A549 (cell line): Measurements from ENCODE around the gene HNRNPA0. TPM values are rescaled to one million over a fixed set of nuclear protein-coding genes. Genes with fewer than 3 reads are reported as not detected.

Experiments used
- ATAC-seq, 2 experiments: fragments of 200-7000 bp in 1 of 2; fragments of >200 bp in 1 of 2; cut with Nextera tagmentation in 1 of 2; cut with Tn5 transposase in 1 of 2; 3 replicates each; pipeline versions ENCODE4 v1.8.0 to v1.9.1; 2018 to 2020; ENCODE audit warnings: mild to moderate bottlenecking in 1 of 2, moderate library complexity in 1 of 2
- CTCF ChIA-PET: fragments of 300-600 bp; sonication (Branson Sonifier 250); formaldehyde crosslinking; extraction: SDS; loops from one replicate; lab custom pipeline; 2021; ENCODE audit warnings: antibody characterized with exemption, inconsistent platforms; lab: Yijun Ruan, JAX
- POLR2A ChIA-PET: fragments of 350-600 bp; formaldehyde crosslinking; extraction: SDS; loops from one replicate; lab custom pipeline; 2021; ENCODE audit warnings: antibody characterized with exemption, inconsistent platforms; lab: Yijun Ruan, JAX
- DNase-seq, 2 experiments: peaks; one replicate each; pipeline versions ENCODE4 v3.0.0 to v3.0.0-alpha.2; 2011 to 2016; ENCODE audit warnings: low read depth in 1 of 2, low spot score in 1 of 2
- FAIRE-seq: peaks from 2 replicates; lab custom pipeline; 2011; peaks lifted over from hg19 to GRCh38; lab: Jason Lieb, UNC
- H3K27ac ChIP-seq, 2 experiments: fragments of >200 bp; sonication (Bioruptor Twin); formaldehyde crosslinking; 3 replicates each; pipeline ENCODE4 v1.5.1; 2016 to 2017
- H3K4me1 ChIP-seq: fragments of >200 bp; sonication (Bioruptor Twin); formaldehyde crosslinking; 3 replicates; pipeline ENCODE4 v1.6.1; 2016
- H3K4me2 ChIP-seq: fragments of >200 bp; sonication (Bioruptor Twin); formaldehyde crosslinking; 3 replicates; pipeline ENCODE4 v1.6.1; 2016
- H3K4me3 ChIP-seq: fragments of >200 bp; sonication (Bioruptor Twin); formaldehyde crosslinking; 3 replicates; pipeline ENCODE4 v1.5.1; 2016
- H3K9me3 ChIP-seq: fragments of >200 bp; sonication (Bioruptor Twin); formaldehyde crosslinking; 3 replicates; pipeline ENCODE4 v1.6.1; 2016
- ATOH8 ChIP-seq: fragments of 250-450 bp; sonication (Bioruptor Pico); IDR thresholded peaks from 2 replicates; pipeline ENCODE4 v1.5.0; 2020; ENCODE audit warnings: low read depth, mild to moderate bottlenecking, moderate library complexity
- CEBPB ChIP-seq, 2 experiments: fragments of >200 bp in 1 of 2; sonication (Bioruptor Twin) in 1 of 2; formaldehyde crosslinking in 1 of 2; IDR thresholded peaks; 2 replicates each; pipeline ENCODE4 v1.6.1; 2012 to 2016
- CHD2 ChIP-seq: fragments of 150-350 bp; IDR thresholded peaks from 2 replicates; pipeline ENCODE4 v1.6.1; 2014; ENCODE audit warnings: low read length; ENCODE audit not compliant: partially characterized antibody
- EHF ChIP-seq: fragments of 250-450 bp; sonication (Bioruptor Pico); IDR thresholded peaks from 2 replicates; pipeline ENCODE4 v1.5.0; 2020; ENCODE audit warnings: mild to moderate bottlenecking
- GATA3 ChIP-seq: IDR thresholded peaks from 2 replicates; pipeline ENCODE4 v1.6.1; 2012; ENCODE audit warnings: borderline replicate concordance
- HDAC2 ChIP-seq: fragments of 200-600 bp; sonication (generic); IDR thresholded peaks from 2 replicates; pipeline ENCODE4 v1.6.1; 2016
- HMGXB4 ChIP-seq: fragments of 250-450 bp; sonication (Bioruptor Pico); IDR thresholded peaks from 2 replicates; pipeline ENCODE4 v1.5.0; 2021; ENCODE audit warnings: mild to moderate bottlenecking, moderate library complexity, borderline replicate concordance
- JUNB ChIP-seq: fragments of >200 bp; sonication (Bioruptor Twin); formaldehyde crosslinking; IDR thresholded peaks from 2 replicates; pipeline ENCODE4 v1.6.1; 2016
- KDM1A ChIP-seq: fragments of 200-600 bp; sonication (generic); IDR thresholded peaks from 2 replicates; pipeline ENCODE4 v1.6.1; 2016; ENCODE audit warnings: low read depth, mild to moderate bottlenecking
- MAFK ChIP-seq: fragments of 450-650 bp; IDR thresholded peaks from 2 replicates; pipeline ENCODE4 v1.6.1; 2014; ENCODE audit not compliant: partially characterized antibody
- MYC ChIP-seq: IDR thresholded peaks from 2 replicates; pipeline ENCODE4 v1.6.1; 2012; ENCODE audit warnings: mild to moderate bottlenecking, inconsistent platforms, low read length, improper control_type of control experiment, borderline replicate concordance
- NPAS2 ChIP-seq: fragments of 250-450 bp; sonication (Bioruptor Pico); IDR thresholded peaks from 2 replicates; pipeline ENCODE4 v1.8.0; 2022; ENCODE audit warnings: mild to moderate bottlenecking, moderate library complexity, borderline replicate concordance
- NR3C1 ChIP-seq: fragments of >200 bp; sonication (Bioruptor Twin); formaldehyde crosslinking; IDR thresholded peaks from 3 replicates; pipeline ENCODE4 v1.6.1; 2017
- PHF8 ChIP-seq: fragments of 200-600 bp; sonication (generic); IDR thresholded peaks from 2 replicates; pipeline ENCODE4 v1.6.1; 2016; ENCODE audit warnings: low read depth, mild to moderate bottlenecking, antibody characterized with exemption, moderate library complexity, borderline replicate concordance
- POLR2A ChIP-seq: IDR thresholded peaks from 2 replicates; pipeline ENCODE4 v1.6.1; 2012; ENCODE audit warnings: mild to moderate bottlenecking, low read length
- RAD21 ChIP-seq, 2 experiments: fragments of >200 bp in 1 of 2; sonication (Bioruptor Twin) in 1 of 2; formaldehyde crosslinking in 1 of 2; IDR thresholded peaks in 1 of 2; conservative IDR thresholded peaks in 1 of 2; 2 replicates in 1 of 2; 3 replicates in 1 of 2; pipeline ENCODE4 v1.6.1; 2012 to 2018; ENCODE audit warnings: inconsistent platforms in 1 of 2
- RARB ChIP-seq: fragments of 250-450 bp; sonication (Bioruptor Pico); IDR thresholded peaks from 2 replicates; pipeline ENCODE4 v1.8.0; 2021; ENCODE audit warnings: mild to moderate bottlenecking, moderate library complexity
- RNF2 ChIP-seq: fragments of 200-600 bp; sonication (generic); IDR thresholded peaks from 2 replicates; pipeline ENCODE4 v1.6.1; 2016; ENCODE audit warnings: low read depth, mild to moderate bottlenecking, antibody characterized with exemption, moderate library complexity, borderline replicate concordance
- SMC3 ChIP-seq: fragments of >200 bp; sonication (Bioruptor Twin); formaldehyde crosslinking; IDR thresholded peaks from 3 replicates; pipeline ENCODE4 v1.6.1; 2018; ENCODE audit warnings: inconsistent platforms
- TP53 ChIP-seq: fragments of 250-450 bp; sonication (Bioruptor Pico); IDR thresholded peaks from 2 replicates; pipeline ENCODE4 v1.5.0; 2021; ENCODE audit warnings: mild to moderate bottlenecking, moderate library complexity
- USF2 ChIP-seq: fragments of 450-650 bp; IDR thresholded peaks from 2 replicates; pipeline ENCODE4 v1.6.1; 2014; ENCODE audit warnings: antibody characterized with exemption
- ZNF302 ChIP-seq: fragments of 250-450 bp; sonication (Bioruptor Pico); IDR thresholded peaks from 2 replicates; pipeline ENCODE4 v1.9.0; 2021; ENCODE audit warnings: inconsistent platforms, mild to moderate bottlenecking, moderate library complexity
- ZSCAN20 ChIP-seq: fragments of 250-450 bp; sonication (Bioruptor Pico); IDR thresholded peaks from 2 replicates; pipeline ENCODE4 v1.8.0; 2022; ENCODE audit warnings: mild to moderate bottlenecking, moderate library complexity
- WGBS: methylation state at CpG from one replicate; pipeline ENCODE4 v1.1.6; 2017; ENCODE audit errors: missing lambda C conversion rate; 5-methylcytosine and 5-hydroxymethylcytosine counted together
- polyA plus RNA-seq, 4 experiments: library from polyadenylated mRNA; depleted of rRNA in 3 of 4; stranded (reverse); fragments of >200 nt; fragmentation: RNase III in 1 of 4; extraction: RNeasy Plus Mini Kit Qiagen cat#74134 plus additional on column Dnase treatment in 1 of 4; gene quantifications; 2 replicates in 3 of 4; 3 replicates in 1 of 4; pipeline ENCODE4 v1.2.3, GENCODE V29; 2011 to 2017
- TF ChIP-seq, protein P1 (sequence below): IDR thresholded peaks from 2 replicates; pipeline ENCODE4 v1.6.1; 2012
- TF ChIP-seq, protein P2 (sequence below): fragments of >200 bp; sonication (Bioruptor Twin); formaldehyde crosslinking; IDR thresholded peaks from 2 replicates; pipeline ENCODE4 v1.6.1; 2016
- TF ChIP-seq, protein P3 (sequence below): IDR thresholded peaks from 2 replicates; pipeline ENCODE4 v1.6.1; 2012; ENCODE audit warnings: low read depth, borderline replicate concordance
- TF ChIP-seq, protein P4 (sequence below): fragments of 200-600 bp; sonication (generic); IDR thresholded peaks from 2 replicates; pipeline ENCODE4 v1.6.1; 2016; ENCODE audit warnings: antibody characterized with exemption, mild to moderate bottlenecking, moderate library complexity

The HNRNPA0 gene
- polyA plus RNA-seq, 2 of the 4 experiments (the other 2 are of a cell fraction) = 17.0 to 49.4 TPM

DNA sequence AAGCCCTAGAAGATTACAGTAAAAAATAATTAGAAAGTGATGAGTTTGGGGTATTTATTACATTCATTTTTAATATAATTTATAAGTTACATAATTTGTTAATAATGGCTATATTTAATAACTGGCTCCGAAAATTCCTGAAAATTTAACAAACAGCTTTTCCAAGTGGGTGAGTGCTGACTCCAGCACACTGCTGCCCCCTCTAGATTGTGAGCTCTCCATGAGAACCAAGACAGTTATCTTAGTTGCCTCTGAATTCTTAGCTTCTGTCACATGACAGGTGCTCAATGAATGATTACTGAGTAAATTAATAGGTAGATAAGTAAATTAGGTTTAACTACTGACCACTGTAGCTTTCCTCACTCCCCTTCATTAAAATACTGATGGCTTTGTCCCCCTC is 26.1 kb downstream of the HNRNPA0 start:
- Histone ChIP-seq H3K4me2 (no peak overlapping the region), H3K4me3 (no peak overlapping the region), H3K4me1 (no peaks in the 10 kb centered on the region), H3K27ac (no peak overlapping the region), H3K9me3 (0 out of 3 replicates have a peak, but pooled peaks cover 4% of the 10 kb centered on the region)
- ATAC-seq (no peak), FAIRE-seq (no peak), DNase-seq (no peak)
- CTCF ChIA-PET = interaction anchor here (0.9 to 2.0 kb wide), 4 partner anchors 14 to 69 kb away, joined by 3 to 7 read pairs (median 4); no protein-coding TSS in a partner anchor
- 44% methylated on average over 1 of the region's 1 CpG for WGBS
- POLR2A ChIA-PET = no interaction called here
- TF ChIP-seq RAD21 (conservative IDR thresholded peaks at IDR 0.05 in 1 of 2, IDR thresholded peaks at IDR 0.05 in 1 of 2) = peak in 1 of 2 experiments; percentile 14; a peak in 2 of 5 replicates
- TF ChIP-seq, protein P1, sequence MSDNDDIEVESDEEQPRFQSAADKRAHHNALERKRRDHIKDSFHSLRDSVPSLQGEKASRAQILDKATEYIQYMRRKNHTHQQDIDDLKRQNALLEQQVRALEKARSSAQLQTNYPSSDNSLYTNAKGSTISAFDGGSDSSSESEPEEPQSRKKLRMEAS = no peak

GRCh38 chr5:137727623-137728022 is 26.5 kb downstream of the HNRNPA0 start:
- no peak for ATAC-seq
- H3K27ac ChIP-seq = no peak overlapping the region
- TF ChIP-seq EHF (CRISPR knock-in tag) (no peak), JUNB (no peak), NR3C1 (no peak), POLR2A (no peak), HMGXB4 (CRISPR knock-in tag) (no peak), MAFK (no peak), GATA3 (no peak), MYC (no peak), HDAC2 (no peak), CHD2 (no peak), KDM1A (no peak), PHF8 (no peak), ZSCAN20 (CRISPR knock-in tag) (no peak), RAD21 (conservative IDR thresholded peaks at IDR 0.05 in 1 of 2, IDR thresholded peaks at IDR 0.05 in 1 of 2) (no peak), SMC3 (no peak), ZNF302 (CRISPR knock-in tag) (no peak)
- TF ChIP-seq, protein P2, sequence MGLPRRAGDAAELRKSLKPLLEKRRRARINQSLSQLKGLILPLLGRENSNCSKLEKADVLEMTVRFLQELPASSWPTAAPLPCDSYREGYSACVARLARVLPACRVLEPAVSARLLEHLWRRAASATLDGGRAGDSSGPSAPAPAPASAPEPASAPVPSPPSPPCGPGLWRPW = no peak
- TF ChIP-seq, all 56 proteins: peak for 0
- DNase-seq = no peak
- ChIA-PET POLR2A (no interaction called here), CTCF (interaction anchor here (0.9 to 2.0 kb wide), 4 partner anchors 14 to 68 kb away, joined by 3 to 7 read pairs (median 4); no protein-coding TSS in a partner anchor)
- H3K4me2 ChIP-seq = no peak overlapping the region
- WGBS = 27% methylated on average over 2 of the region's 2 CpGs
- H3K4me1 ChIP-seq = no peaks in the 10 kb centered on the region
- H3K9me3 ChIP-seq = 0 out of 3 replicates have a peak, but pooled peaks cover 6% of the 10 kb centered on the region
- H3K4me3 ChIP-seq = no peak overlapping the region
- FAIRE-seq = no peak

DNA sequence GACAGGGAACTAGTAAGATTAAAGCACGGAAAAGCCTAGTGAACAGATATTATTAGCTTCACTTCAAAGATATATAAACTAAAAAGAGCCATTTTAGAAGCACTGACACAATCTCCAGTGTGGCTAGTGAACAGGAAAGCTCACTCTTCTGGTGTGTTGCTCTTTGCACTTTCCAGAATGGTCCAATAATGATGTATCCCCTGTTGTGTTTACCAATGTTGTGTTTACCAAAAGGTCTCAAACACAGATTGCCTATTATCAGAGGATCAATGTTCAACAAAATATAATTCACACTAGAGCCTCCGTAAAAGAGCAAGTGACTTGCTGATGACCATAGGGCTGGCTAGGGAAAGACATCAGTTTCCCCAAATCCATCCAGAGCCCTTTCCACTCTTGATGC is 29.9 kb downstream of the HNRNPA0 start:
- POLR2A ChIA-PET = no interaction called here
- H3K4me2 ChIP-seq = no peak overlapping the region
- FAIRE-seq (no peak), DNase-seq (no peak), ATAC-seq (no peak)
- H3K4me1 ChIP-seq = no peaks in the 10 kb centered on the region
- H3K9me3 ChIP-seq = 0 out of 3 replicates have a peak, but pooled peaks cover 7% of the 10 kb centered on the region
- H3K27ac ChIP-seq = no peak overlapping the region
- no peak overlapping the region for H3K4me3 ChIP-seq
- whole genome bisulfite sequencing = 50% methylated on average over 2 of the region's 2 CpGs
- CTCF ChIA-PET = no interaction called here
- TF ChIP-seq ATOH8 = no peak
- TF ChIP-seq, protein P3, sequence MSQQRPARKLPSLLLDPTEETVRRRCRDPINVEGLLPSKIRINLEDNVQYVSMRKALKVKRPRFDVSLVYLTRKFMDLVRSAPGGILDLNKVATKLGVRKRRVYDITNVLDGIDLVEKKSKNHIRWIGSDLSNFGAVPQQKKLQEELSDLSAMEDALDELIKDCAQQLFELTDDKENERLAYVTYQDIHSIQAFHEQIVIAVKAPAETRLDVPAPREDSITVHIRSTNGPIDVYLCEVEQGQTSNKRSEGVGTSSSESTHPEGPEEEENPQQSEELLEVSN = no peak
- no peak for TF ChIP-seq TP53 (CRISPR knock-in tag)
- no peak for TF ChIP-seq CEBPB (IDR thresholded peaks at IDR 0.05)
- TF ChIP-seq NPAS2 (CRISPR knock-in tag) = no peak
- TF ChIP-seq, protein P4, sequence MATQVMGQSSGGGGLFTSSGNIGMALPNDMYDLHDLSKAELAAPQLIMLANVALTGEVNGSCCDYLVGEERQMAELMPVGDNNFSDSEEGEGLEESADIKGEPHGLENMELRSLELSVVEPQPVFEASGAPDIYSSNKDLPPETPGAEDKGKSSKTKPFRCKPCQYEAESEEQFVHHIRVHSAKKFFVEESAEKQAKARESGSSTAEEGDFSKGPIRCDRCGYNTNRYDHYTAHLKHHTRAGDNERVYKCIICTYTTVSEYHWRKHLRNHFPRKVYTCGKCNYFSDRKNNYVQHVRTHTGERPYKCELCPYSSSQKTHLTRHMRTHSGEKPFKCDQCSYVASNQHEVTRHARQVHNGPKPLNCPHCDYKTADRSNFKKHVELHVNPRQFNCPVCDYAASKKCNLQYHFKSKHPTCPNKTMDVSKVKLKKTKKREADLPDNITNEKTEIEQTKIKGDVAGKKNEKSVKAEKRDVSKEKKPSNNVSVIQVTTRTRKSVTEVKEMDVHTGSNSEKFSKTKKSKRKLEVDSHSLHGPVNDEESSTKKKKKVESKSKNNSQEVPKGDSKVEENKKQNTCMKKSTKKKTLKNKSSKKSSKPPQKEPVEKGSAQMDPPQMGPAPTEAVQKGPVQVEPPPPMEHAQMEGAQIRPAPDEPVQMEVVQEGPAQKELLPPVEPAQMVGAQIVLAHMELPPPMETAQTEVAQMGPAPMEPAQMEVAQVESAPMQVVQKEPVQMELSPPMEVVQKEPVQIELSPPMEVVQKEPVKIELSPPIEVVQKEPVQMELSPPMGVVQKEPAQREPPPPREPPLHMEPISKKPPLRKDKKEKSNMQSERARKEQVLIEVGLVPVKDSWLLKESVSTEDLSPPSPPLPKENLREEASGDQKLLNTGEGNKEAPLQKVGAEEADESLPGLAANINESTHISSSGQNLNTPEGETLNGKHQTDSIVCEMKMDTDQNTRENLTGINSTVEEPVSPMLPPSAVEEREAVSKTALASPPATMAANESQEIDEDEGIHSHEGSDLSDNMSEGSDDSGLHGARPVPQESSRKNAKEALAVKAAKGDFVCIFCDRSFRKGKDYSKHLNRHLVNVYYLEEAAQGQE = no peak
- no peak for TF ChIP-seq RARB
- no peak for TF ChIP-seq RNF2
- no peak for TF ChIP-seq USF2
